Osteocyte (in vitro differentiated cells): ENCODE data around the gene DCAF16. TPM values are rescaled to one million over a fixed set of nuclear protein-coding genes. Genes with fewer than 3 reads are reported as not detected.

Experiments used
- DNase-seq: peaks from one replicate; pipeline ENCODE4 v3.0.0; 2021; ENCODE audit warnings: mixed read lengths; ENCODE audit not compliant: unreplicated experiment; ENCODE audit errors: extremely low spot score
- H3K27ac Mint-ChIP-seq: one replicate; pipeline ENCODE4 v1.8.0; 2021; ENCODE audit warnings: mild to moderate bottlenecking, mixed read lengths; ENCODE audit not compliant: unreplicated experiment
- H3K27me3 Mint-ChIP-seq: one replicate; pipeline ENCODE4 v1.8.0; 2021; ENCODE audit warnings: mixed read lengths; ENCODE audit not compliant: unreplicated experiment
- H3K36me3 Mint-ChIP-seq: one replicate; pipeline ENCODE4 v1.8.0; 2021; ENCODE audit warnings: mixed read lengths; ENCODE audit not compliant: unreplicated experiment
- H3K4me1 Mint-ChIP-seq: one replicate; pipeline ENCODE4 v1.8.0; 2021; ENCODE audit warnings: mixed read lengths; ENCODE audit not compliant: unreplicated experiment
- H3K4me3 Mint-ChIP-seq: one replicate; pipeline ENCODE4 v1.8.0; 2021; ENCODE audit warnings: mild to moderate bottlenecking, moderate library complexity, mixed read lengths; ENCODE audit not compliant: unreplicated experiment
- H3K9me3 Mint-ChIP-seq: one replicate; pipeline ENCODE4 v1.8.0; 2021; ENCODE audit warnings: mixed read lengths; ENCODE audit not compliant: unreplicated experiment
- total RNA-seq: library from RNA; stranded (reverse); gene quantifications from 2 replicates; pipeline ENCODE4 v1.2.1, GENCODE V29; 2021
- TF ChIP-seq, protein P1 (sequence below): fragments of 200-600 bp; sonication (generic); IDR thresholded peaks from 2 replicates; pipeline ENCODE4 v1.5.0; 2021; ENCODE audit warnings: antibody characterized with exemption, mild to moderate bottlenecking, moderate library complexity

The DCAF16 gene
- total RNA-seq, 1 donor from 2014 or later, result 53.0 TPM

DNA sequence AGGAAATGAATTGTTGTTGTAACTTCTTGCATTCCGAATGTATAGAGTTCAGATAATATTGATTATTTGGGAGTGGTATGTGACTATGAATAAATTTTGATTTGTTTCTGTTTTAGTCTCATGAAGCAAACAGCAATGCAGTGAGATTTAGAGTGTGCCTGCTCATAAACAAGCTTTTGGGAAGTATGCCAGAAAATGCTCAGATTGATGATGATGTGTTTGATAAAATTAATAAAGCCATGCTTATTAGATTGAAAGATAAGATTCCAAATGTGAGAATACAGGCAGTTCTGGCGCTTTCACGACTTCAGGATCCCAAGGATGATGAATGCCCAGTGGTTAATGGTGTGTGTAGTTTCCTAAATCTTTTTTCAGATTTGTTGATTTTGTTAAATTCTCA, 2.2 kb upstream of the DCAF16 start:
- Mint-ChIP-seq H3K27ac (peak overlapping the region; percentile 95), H3K4me3 (peak overlapping the region; percentile 99), H3K36me3 (peaks cover 2% of the 10 kb centered on the region), H3K4me1 (peaks cover 47% of the 10 kb centered on the region), H3K27me3 (no peaks in the 10 kb centered on the region), H3K9me3 (no peaks in the 10 kb centered on the region)
- no peak for DNase-seq
- TF ChIP-seq, protein P1, sequence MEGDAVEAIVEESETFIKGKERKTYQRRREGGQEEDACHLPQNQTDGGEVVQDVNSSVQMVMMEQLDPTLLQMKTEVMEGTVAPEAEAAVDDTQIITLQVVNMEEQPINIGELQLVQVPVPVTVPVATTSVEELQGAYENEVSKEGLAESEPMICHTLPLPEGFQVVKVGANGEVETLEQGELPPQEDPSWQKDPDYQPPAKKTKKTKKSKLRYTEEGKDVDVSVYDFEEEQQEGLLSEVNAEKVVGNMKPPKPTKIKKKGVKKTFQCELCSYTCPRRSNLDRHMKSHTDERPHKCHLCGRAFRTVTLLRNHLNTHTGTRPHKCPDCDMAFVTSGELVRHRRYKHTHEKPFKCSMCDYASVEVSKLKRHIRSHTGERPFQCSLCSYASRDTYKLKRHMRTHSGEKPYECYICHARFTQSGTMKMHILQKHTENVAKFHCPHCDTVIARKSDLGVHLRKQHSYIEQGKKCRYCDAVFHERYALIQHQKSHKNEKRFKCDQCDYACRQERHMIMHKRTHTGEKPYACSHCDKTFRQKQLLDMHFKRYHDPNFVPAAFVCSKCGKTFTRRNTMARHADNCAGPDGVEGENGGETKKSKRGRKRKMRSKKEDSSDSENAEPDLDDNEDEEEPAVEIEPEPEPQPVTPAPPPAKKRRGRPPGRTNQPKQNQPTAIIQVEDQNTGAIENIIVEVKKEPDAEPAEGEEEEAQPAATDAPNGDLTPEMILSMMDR, result no peak

DNA sequence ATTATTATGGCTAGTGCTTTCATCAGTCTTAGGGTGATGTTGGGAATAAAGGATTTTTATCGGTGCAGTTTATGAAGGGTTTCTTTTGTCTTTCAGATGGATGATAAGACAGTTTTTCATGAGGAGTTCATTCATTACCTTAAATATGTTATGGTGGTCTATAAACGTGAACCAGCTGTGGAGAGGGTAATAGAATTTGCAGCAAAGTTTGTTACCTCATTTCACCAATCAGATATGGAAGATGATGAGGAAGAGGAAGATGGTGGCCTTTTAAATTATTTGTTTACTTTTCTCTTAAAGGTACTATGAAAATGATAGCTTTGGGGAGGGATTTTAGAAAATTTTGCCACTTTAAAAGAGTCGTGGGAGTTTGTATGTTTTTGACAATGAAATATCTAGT, 1.6 kb upstream of the DCAF16 start:
- H3K4me3 Mint-ChIP-seq, result peak overlapping the region; percentile 99
- H3K4me1 Mint-ChIP-seq, result peaks cover 47% of the 10 kb centered on the region
- peaks cover 2% of the 10 kb centered on the region for H3K36me3 Mint-ChIP-seq

DNA sequence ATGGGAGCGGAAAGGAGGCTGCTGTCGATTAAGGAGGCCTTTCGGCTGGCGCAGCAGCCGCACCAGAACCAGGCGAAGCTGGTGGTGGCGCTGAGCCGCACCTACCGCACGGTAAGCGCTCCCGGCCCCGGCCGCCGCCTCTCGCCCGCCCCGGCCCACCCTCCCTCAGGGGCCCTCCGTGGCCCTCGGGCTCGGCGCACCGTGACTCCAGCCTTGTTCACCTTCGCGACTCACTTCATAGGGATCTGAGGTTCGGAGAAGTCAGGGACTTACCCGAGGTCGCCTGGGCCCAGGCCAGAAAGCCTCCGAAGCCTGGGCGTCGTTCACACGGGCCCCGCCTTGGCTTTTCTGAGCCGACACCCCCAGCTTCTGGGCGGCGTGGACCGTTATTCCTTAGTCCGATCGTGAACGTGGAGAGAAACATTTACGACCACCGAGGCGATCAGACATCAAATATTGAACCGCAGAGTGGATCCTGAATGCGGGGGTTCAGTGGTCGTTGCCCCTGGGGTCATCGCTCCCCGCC, 584 bp upstream of the DCAF16 start:
- H3K4me1 Mint-ChIP-seq, result peaks cover 56% of the 10 kb centered on the region

More for the DNA sequence above, 1.6 kb upstream of the DCAF16 start:
- Mint-ChIP-seq H3K27me3 (no peaks in the 10 kb centered on the region), H3K9me3 (no peaks in the 10 kb centered on the region), H3K27ac (peak overlapping the region; percentile 95)
- DNase-seq, result no peak
- TF ChIP-seq, protein P1, result no peak

DNA sequence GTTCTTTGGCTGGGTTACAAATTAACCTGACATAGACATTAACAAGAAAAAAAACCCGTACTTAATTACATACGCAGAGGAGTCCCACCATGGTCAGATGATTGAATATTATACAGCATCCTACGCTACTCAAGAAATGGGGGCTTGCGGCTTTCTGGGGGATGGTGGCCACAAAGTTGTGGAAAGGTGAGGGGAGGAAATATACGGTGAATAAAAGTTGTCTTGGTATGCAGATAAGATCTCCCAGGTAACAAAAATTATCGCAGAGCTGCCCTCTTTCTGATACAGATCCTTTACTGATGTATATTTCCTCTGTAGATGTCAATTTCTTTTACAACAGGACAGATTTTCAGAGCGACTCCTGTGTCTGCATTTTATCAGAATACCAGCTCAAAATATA, 890 bp downstream of the DCAF16 start:
- Mint-ChIP-seq H3K9me3 (no peaks in the 10 kb centered on the region), H3K27ac (peak overlapping the region; percentile 100), H3K27me3 (no peaks in the 10 kb centered on the region), H3K36me3 (peaks cover 2% of the 10 kb centered on the region), H3K4me1 (peaks cover 61% of the 10 kb centered on the region), H3K4me3 (peak overlapping the region; percentile 99)
- TF ChIP-seq, protein P1, result no peak
- DNase-seq, result no peak

More for the DNA sequence above, 584 bp upstream of the DCAF16 start:
- no peak for DNase-seq
- Mint-ChIP-seq H3K27ac (peak overlapping the region; percentile 100), H3K4me3 (peak overlapping the region; percentile 99), H3K9me3 (no peaks in the 10 kb centered on the region), H3K27me3 (no peaks in the 10 kb centered on the region), H3K36me3 (peaks cover 2% of the 10 kb centered on the region)
- TF ChIP-seq, protein P1, result no peak

DNA sequence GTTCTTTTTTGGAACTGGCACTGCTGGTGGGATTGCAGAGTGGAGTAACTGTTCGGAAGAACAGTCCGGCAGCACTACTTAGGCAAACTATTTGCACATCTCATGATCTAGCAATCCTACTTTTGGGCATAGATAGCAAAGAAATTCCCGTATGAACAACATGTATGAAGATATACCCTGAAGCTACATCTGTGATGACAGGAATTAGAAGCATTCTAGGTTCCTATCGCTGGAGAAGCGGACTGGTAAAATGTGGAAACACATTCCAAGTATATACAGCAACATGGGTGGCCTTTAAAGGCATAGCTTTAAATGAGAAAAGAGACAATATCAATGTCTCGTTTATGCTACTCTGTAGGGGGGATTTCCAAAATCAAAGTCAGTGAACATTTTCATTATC, 3.1 kb downstream of the DCAF16 start:
- H3K4me1 Mint-ChIP-seq, result peaks cover 44% of the 10 kb centered on the region
- H3K27ac Mint-ChIP-seq, result peak overlapping the region; percentile 66
- TF ChIP-seq, protein P1, result no peak
- no peaks in the 10 kb centered on the region for H3K27me3 Mint-ChIP-seq
- peaks cover 19% of the 10 kb centered on the region for H3K36me3 Mint-ChIP-seq
- H3K4me3 Mint-ChIP-seq, result peak overlapping the region; percentile 69
- H3K9me3 Mint-ChIP-seq, result no peaks in the 10 kb centered on the region
- no peak for DNase-seq
